Activated naive CD8-positive, alpha-beta T cell treated with anti-CD3 and anti-CD28 coated beads, Interleukin-2, amount 50 U/mL, for 24 hours (primary cell): Measurements from ENCODE around the gene ARMC9.
A peak's percentile ranks its signal among the peaks of the same experiment; 100 is the strongest.
"Not testable (repeated sequence)": the region's sequence is repeated elsewhere in the genome, so short reads cannot be mapped to it uniquely, and the experiment has no call there.

Source experiments
- ATAC-seq: fragments of 150-1000 bp; cut with Tn5 transposase; one replicate; pipeline ENCODE4 v1.10.0; 2021
- DNase-seq: peaks from one replicate; pipeline ENCODE4 v3.0.0; 2021
- H3K27ac Mint-ChIP-seq: one replicate; pipeline ENCODE4 v1.8.0; 2021; ENCODE audit warnings: mild to moderate bottlenecking, mixed read lengths
- H3K27me3 Mint-ChIP-seq: one replicate; pipeline ENCODE4 v1.8.0; 2021; ENCODE audit warnings: mixed read lengths
- H3K36me3 Mint-ChIP-seq: one replicate; pipeline ENCODE4 v1.8.0; 2021; ENCODE audit warnings: low read depth, mixed read lengths
- H3K4me1 Mint-ChIP-seq: one replicate; pipeline ENCODE4 v1.8.0; 2021; ENCODE audit warnings: mixed read lengths
- H3K4me3 Mint-ChIP-seq: one replicate; pipeline ENCODE4 v1.8.0; 2021; ENCODE audit warnings: mild to moderate bottlenecking, moderate library complexity, mixed read lengths
- H3K9me3 Mint-ChIP-seq: one replicate; pipeline ENCODE4 v1.8.0; 2021; ENCODE audit warnings: mixed read lengths

Gene ARMC9

DNA sequence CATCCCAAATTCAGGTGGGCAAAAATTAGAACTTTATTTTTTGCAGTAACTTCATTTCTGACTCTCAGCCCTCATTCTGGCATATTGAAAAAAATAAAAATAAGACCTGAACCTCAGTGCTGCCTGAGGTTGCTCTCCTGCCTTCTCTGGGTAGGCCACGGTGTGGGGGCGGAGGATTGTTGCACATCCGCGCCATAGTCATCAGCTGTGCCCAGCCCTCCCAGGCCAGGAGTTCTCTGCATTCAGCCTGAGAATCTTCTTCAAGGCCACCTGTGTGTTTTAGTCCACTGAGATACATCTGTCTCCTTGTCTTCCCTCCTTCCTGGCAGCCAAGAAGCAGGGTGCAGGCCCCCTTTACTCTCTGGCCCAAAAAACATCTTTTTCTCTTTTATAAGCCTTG is 94.7 kb downstream of the ARMC9 start:
- Mint-ChIP-seq H3K36me3 (peaks cover 3% of the 10 kb centered on the region), H3K27me3 (no peaks in the 10 kb centered on the region), H3K9me3 (no peaks in the 10 kb centered on the region), H3K4me1 (peaks cover 2% of the 10 kb centered on the region), H3K4me3 (no peak overlapping the region), H3K27ac (no peak overlapping the region)
- no peak for ATAC-seq
- no peak for DNase-seq

DNA sequence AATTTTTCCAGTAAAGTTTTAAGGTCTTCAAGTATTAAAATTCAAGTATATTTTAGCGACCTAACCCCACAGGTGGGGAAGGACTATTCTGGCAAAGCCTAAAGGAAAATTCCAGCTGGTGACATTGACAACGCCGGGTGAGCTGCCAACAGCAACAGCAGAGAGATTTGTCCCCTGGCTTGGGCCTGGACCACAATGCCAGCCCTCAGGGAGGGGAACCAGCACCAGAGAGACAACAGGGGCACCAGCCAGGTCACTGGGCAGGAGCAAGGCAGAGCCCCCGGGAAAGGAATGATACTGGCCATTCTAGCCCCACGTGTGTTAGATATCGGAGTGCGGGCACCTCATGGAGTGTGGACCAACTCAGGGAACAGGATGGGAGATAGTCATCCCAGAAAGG is 95.7 kb downstream of the ARMC9 start:
- no peak for DNase-seq
- Mint-ChIP-seq H3K36me3 (peaks cover 3% of the 10 kb centered on the region), H3K27ac (no peak overlapping the region), H3K4me3 (no peak overlapping the region), H3K27me3 (no peaks in the 10 kb centered on the region), H3K4me1 (peaks cover 2% of the 10 kb centered on the region), H3K9me3 (no peaks in the 10 kb centered on the region)
- ATAC-seq, result no peak

DNA sequence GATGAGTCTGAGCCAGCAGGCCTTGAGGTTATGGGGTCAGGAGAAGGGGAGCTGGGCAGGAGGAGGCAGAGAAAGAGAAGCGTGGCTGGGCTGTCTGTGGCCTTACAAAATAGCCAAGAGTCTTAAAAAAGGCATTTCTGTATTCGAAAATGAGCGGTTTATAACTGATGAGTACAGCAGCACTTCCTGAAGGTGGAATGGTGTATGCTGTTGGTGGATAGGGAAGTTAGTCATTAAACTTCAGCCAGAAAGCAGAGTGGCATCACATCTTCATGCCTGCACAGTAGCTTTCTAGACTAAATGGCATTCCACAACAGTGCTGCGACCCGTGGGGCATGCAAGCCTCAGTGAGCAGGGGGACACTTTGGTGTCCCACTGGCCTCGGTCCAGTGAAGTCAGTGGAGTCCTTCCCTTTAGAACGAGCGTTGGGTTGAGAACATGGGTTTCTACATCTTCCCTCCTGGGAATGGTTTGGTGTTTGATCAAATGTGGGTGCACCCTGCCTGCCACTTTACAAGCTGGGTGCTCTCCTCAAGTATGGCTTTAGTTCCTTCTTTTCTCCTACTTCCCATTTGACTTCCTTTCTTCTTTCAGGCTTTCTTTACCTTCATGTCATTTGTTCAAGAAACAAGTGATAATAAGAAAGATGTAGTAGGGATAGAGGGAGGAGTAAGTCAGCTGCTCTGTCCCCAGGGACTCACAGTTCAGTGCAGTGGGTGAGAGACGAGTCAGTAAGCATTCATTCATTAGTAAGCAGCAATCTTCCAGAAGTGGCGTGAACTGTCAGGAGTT is 96.3 kb downstream of the ARMC9 start:
- no peak overlapping the region for H3K27ac Mint-ChIP-seq
- H3K4me3 Mint-ChIP-seq, result no peak overlapping the region
- H3K4me1 Mint-ChIP-seq, result peaks cover 5% of the 10 kb centered on the region
- H3K27me3 Mint-ChIP-seq, result no peaks in the 10 kb centered on the region
- DNase-seq (no peak), ATAC-seq (no peak)
- H3K9me3 Mint-ChIP-seq, result no peaks in the 10 kb centered on the region
- peaks cover 3% of the 10 kb centered on the region for H3K36me3 Mint-ChIP-seq

DNA sequence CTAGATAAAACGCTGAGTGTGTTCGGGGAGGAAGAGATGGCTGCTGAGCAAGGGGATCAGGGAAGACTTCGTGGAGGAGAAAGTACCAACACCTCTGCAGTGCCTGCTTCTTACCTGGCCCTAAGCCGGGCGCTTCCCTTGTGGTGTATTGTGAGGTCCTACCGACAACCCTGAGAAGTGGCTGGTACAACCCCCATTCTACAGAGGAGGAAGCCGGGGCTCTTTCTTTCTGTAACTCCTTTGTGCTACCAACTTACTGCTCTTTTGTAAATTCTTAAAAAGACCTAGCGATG is 96.9 kb downstream of the ARMC9 start:
- Mint-ChIP-seq H3K9me3 (no peaks in the 10 kb centered on the region), H3K27ac (no peak overlapping the region), H3K27me3 (no peaks in the 10 kb centered on the region), H3K4me1 (peaks cover 9% of the 10 kb centered on the region), H3K4me3 (no peak overlapping the region), H3K36me3 (peaks cover 3% of the 10 kb centered on the region)
- no peak for ATAC-seq
- no peak for DNase-seq

DNA sequence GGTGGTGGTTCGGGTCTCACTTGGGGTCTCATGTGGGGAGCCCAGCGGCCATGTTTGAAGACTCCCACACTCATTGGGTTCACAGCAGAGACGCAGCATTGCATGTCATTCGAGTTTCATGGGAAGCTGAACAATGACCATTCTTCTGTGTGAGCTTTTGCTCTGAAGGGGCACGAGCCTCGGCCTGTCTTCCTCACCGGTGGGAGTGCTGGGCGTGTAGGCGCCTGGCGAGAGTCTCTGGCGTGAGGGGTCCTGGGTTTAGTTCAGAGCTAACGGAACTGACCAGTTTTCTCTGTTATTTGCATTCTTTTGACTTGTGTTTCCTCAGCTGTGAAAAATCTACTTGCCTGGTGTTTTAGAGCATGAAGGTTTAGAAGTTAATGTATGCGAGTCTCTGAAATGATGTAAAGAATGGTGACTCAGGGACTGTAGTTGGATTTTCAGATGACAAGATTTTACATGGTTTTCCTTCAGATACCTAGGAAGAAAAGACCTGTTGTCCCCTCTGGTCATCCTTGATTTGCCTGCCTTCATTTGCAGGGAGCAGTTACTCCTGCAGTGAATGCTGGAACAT is 98.1 kb downstream of the ARMC9 start:
- peaks cover 13% of the 10 kb centered on the region for H3K4me1 Mint-ChIP-seq
- no peaks in the 10 kb centered on the region for H3K27me3 Mint-ChIP-seq
- H3K36me3 Mint-ChIP-seq, result peaks cover 3% of the 10 kb centered on the region
- DNase-seq (no peak), ATAC-seq (no peak)
- no peaks in the 10 kb centered on the region for H3K9me3 Mint-ChIP-seq
- H3K4me3 Mint-ChIP-seq, result no peak overlapping the region
- H3K27ac Mint-ChIP-seq, result no peak overlapping the region

DNA sequence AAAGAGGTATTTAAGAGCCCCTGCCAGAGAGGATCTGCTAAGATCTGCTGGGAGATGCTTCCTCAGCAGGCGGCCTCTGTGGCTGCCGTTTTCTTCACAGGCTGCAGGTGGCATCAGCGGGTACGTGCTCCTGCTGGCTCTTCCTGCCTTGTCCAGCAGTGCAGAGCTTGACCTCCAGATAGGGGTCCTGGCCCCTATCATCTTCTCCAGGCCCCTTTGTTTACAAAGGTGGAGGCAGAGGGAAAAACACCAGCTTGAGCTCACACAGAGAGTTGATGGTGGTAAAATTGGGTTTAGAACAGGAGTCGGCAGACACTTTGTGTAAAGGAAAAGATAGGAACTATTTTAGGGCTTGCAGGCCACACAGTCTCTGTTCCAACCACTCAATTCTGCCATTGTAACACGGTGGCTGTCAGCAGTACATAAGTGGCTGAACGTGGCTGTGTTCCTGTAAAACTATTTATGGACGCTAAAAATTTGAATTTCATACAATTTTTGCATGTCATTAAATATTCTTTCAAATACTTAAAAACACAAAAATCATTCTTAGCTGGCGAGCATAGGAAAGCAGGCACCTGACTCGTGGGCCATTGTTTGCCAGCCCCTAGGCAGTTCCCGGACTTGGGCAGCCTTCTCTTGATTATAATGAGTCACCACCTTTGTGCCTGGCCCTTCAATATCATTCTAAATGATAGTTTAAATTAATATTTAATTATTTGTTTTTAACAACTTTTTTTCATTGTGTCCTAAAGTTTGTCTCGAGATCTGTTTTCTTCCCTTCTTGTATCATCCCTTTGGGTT is 98.9 kb downstream of the ARMC9 start:
- DNase-seq, result peak; percentile 33
- Mint-ChIP-seq H3K9me3 (no peaks in the 10 kb centered on the region), H3K27ac (no peak overlapping the region), H3K27me3 (no peaks in the 10 kb centered on the region), H3K4me3 (no peak overlapping the region), H3K36me3 (peaks cover under 1% of the 10 kb centered on the region), H3K4me1 (peaks cover 13% of the 10 kb centered on the region)
- peak; percentile 52 for ATAC-seq

DNA sequence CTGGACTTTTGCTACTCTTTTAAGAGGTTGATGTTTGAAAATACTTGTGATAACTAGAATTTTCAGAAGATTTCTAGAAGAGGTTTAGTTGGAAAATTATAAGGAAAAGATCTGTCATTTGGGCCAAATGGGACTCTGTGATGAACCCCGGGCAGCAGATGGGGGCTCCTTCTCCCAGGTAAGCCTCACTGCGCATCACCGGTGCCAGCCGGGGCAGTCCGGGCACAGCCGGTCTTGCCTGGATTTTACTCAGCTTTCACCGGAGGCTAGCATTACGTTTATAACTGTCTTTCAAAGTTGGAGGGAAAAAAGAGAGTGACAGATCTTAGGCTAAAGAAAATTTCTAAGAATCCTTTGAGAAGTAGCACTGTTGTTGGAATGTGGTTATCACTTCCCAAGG is 99.7 kb downstream of the ARMC9 start:
- ATAC-seq (no peak), DNase-seq (no peak)
- H3K4me1 Mint-ChIP-seq, result peaks cover 13% of the 10 kb centered on the region
- no peak overlapping the region for H3K27ac Mint-ChIP-seq
- H3K9me3 Mint-ChIP-seq, result no peaks in the 10 kb centered on the region
- no peak overlapping the region for H3K4me3 Mint-ChIP-seq
- H3K36me3 Mint-ChIP-seq, result no peaks in the 10 kb centered on the region
- no peaks in the 10 kb centered on the region for H3K27me3 Mint-ChIP-seq

DNA sequence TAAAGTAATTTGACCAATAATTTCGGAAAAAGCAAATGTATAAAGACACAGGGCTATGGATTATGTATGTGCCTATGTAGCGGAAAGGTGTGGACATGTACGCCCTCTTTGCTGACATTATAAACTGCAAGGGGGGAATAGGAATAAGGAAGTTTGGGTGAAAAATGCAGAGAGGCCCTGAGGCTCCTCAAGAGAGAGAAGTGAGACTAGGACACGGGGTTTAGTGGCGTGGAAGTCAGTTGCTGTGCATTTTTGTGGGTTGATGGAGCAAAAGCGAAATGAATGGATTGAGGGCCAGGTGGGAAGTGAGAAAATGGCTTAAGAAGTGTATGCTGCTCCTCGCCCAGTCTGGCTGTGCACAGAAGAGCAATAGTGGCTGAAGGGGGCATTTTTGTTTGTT is 100.8 kb downstream of the ARMC9 start:
- peaks cover 13% of the 10 kb centered on the region for H3K4me1 Mint-ChIP-seq
- H3K9me3 Mint-ChIP-seq, result no peaks in the 10 kb centered on the region
- no peaks in the 10 kb centered on the region for H3K27me3 Mint-ChIP-seq
- DNase-seq (no peak), ATAC-seq (no peak)
- H3K36me3 Mint-ChIP-seq, result no peaks in the 10 kb centered on the region
- no peak overlapping the region for H3K27ac Mint-ChIP-seq
- no peak overlapping the region for H3K4me3 Mint-ChIP-seq

DNA sequence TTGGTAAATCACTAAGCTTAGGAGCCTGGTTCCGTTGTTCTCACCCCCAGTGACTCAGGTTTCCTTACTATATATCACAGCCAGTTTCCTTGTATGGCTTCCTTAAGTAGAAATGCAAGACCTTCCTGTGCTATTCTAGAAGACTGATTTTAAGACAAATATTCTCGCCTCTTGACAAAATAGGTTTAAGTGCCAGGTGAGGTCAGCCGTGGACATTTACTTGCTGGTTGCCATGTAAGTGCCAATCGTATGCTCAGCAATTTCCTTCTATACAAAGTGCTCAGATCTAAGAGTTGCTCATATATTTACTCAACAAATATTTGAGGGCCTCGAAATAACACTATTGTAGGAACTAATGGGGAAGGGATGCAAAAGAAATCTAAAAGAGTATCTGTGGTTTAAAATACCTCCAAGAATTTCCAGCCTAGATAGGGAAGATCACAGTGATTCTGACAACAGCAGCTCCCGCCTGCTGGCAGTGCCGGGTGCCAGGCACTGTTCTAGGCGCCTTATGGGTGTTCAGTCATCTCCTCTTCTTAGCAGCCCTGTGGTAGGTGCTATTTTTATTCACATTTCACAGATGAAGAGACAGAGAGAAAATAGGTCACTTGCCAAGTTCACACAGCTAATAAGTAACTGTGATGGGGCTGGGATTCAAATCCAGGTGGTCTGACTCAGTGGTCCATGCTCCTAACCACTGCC is 101.7 kb downstream of the ARMC9 start:
- no peaks in the 10 kb centered on the region for H3K27me3 Mint-ChIP-seq
- no peak for ATAC-seq
- no peak for DNase-seq
- no peaks in the 10 kb centered on the region for H3K9me3 Mint-ChIP-seq
- H3K36me3 Mint-ChIP-seq, result no peaks in the 10 kb centered on the region
- no peak overlapping the region for H3K27ac Mint-ChIP-seq
- peaks cover 13% of the 10 kb centered on the region for H3K4me1 Mint-ChIP-seq
- no peak overlapping the region for H3K4me3 Mint-ChIP-seq

DNA sequence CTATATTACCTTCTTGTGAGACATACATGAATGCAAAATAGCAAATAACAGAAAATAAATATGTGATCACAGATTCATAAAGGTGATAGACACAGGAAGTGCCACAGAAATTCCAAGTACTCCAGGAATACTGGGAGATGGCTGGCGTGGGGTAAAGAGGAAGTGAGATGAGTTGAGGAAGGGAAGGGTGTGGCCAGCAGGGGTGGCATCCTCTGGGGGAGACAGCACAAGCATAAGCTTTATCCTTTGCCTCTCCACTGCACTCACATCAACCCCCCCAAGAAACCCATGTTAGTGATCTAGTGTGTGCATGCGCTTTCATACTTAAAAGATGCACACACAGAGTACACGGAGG is 102.3 kb downstream of the ARMC9 start:
- Mint-ChIP-seq H3K27me3 (no peaks in the 10 kb centered on the region), H3K27ac (no peak overlapping the region), H3K36me3 (no peaks in the 10 kb centered on the region), H3K9me3 (no peaks in the 10 kb centered on the region), H3K4me1 (peaks cover 13% of the 10 kb centered on the region), H3K4me3 (no peak overlapping the region)
- ATAC-seq (no peak), DNase-seq (no peak)

DNA sequence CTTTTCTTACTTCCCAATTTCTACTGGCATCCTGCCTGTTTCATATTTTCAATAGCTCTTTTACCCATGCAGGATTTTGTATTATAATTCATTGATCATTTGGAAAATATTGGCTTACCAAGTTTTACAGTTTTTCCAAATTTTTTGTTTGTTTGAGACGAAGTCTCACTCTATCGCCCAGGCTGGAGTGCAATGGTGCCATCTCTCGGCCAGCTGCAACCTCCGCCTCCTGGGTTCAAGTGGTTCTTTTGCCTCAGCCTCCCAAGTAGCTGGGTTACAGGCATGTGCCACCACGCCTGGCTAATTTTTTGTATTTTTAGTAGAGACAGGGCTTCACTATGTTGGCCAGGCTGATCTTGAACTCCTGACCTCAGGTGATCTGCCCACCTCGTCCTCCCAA is 105.8 kb downstream of the ARMC9 start:
- H3K4me3 Mint-ChIP-seq, H3K36me3 Mint-ChIP-seq, H3K9me3 Mint-ChIP-seq, H3K27ac Mint-ChIP-seq, ATAC-seq, DNase-seq, H3K27me3 Mint-ChIP-seq: not testable (repeated sequence)
- peaks cover 11% of the 10 kb centered on the region for H3K4me1 Mint-ChIP-seq

DNA sequence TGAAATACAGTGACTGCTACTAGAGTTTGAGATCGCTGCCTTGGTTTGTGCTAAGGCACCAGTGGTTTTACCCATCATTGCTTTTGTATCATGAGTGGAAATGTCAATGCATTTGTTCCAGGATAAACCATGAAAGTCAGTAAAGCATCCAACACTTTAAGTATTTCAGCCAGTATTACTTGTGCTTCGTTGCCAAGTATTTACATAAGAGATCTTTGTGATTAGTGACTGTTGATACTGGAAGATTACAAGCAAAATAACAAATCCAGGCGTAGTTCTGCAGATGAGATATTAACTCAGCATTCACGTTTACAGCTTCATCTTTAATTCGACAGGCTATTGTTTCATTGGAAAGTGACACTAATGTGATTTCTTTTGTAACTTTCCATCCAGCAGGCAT is 106.8 kb downstream of the ARMC9 start:
- Mint-ChIP-seq H3K4me1 (peaks cover 5% of the 10 kb centered on the region), H3K27me3 (no peaks in the 10 kb centered on the region), H3K9me3 (no peaks in the 10 kb centered on the region), H3K36me3 (no peaks in the 10 kb centered on the region), H3K4me3 (no peak overlapping the region), H3K27ac (no peak overlapping the region)
- ATAC-seq (no peak), DNase-seq (no peak)

DNA sequence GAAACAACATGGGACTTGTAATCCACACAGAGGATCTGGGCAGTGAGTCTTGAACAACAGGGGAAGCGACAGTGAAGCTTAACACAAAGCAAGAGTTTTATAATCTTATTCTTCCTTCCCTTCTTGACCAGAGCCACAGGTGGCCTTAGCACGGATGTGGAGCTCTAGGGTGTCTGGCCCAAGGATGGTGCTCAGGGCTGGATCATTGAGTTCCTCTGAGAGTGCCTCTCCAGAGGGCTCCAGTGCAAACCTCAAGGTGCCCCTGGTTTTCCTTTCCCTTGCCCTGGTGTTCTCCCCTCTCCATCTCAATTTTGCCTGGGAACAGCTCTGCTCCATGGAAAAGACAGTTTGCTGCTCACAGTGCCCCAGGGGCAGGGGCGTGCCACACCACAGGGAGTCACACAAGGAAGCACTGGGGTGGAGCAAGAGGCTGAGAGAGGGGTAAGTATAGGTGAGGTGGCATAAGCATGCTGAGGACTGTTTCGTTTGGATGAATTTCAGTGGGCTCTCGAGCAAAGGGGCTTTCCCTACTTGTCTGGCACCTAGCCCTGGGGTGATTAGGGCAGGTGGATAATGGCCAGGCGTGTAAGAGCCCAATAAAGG is 108.5 kb downstream of the ARMC9 start:
- Mint-ChIP-seq H3K4me3 (no peak overlapping the region), H3K4me1 (no peaks in the 10 kb centered on the region), H3K36me3 (no peaks in the 10 kb centered on the region), H3K27ac (no peak overlapping the region), H3K27me3 (no peaks in the 10 kb centered on the region), H3K9me3 (no peaks in the 10 kb centered on the region)
- ATAC-seq, result no peak
- no peak for DNase-seq

DNA sequence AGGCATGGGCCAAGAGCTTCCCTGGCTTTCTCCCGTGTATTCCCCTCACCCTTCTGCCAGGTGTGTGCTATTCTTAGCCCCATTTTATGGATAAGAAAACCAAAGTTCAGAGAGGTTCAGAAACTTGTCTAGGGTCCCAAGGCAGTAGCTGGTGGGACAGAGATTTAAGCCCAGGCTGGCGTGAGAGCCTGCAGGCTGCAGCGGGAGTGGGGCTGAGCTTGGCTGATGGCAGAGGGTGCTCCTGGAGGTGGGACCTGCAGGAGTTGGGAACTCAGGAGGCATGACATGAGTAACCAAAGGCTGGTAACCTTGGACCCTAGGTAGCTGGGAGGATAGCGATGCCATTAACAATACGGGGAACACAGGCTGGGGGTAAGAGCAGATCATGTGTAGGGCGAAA is 109.8 kb downstream of the ARMC9 start:
- Mint-ChIP-seq H3K36me3 (no peaks in the 10 kb centered on the region), H3K4me1 (no peaks in the 10 kb centered on the region), H3K4me3 (no peak overlapping the region), H3K27me3 (no peaks in the 10 kb centered on the region), H3K27ac (no peak overlapping the region), H3K9me3 (no peaks in the 10 kb centered on the region)
- ATAC-seq, result no peak
- no peak for DNase-seq
